Measurements from ENCODE around the gene FAHD1.

Gene FAHD1

DNA sequence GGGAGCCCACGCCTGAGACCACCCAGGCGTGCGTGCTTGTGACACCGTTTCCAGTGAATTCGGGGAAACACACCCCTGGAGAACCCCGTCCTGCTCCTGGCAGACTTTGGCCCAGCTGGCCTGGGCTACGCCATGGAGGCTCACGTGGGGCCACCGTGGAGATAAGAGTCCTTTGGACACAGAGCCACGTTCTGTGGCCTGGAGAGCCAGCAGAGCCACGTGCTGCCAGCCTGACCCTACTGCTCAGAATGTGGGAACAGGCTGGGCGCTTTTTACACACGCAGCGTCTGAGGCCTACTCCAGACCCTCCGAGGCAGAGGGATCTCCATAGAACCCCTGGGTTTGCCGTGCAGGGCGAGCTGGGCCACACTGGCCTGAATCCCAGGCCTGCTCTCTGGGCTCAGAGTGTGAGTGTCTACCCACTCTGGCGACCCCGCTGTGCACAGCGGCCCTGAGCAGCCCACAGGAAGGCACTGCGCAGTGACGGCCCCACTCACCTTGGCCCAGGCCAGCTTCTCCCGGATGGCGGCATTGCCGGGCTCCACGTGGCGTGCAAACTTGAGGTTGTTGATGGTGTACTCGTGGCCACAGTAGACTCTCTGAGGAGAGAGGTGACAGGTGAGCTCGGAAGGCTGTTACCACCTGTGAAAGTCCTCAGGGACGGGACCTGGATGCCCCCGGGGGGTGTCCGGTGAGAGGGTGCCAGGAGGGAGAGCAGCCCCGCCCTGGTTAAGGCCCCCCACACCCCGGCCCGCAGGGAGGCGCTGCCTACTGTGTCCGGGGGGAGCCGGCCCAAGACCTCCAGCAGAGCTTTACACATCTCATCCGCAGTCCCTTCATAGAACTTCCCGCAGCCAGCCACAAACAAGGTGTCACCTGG lies 10.4 kb upstream of the FAHD1 start:
- DNase-seq (ENCODE audit: insufficient read length, low spot score) (no peak), FAIRE-seq (no peak)
- no peak for TF ChIP-seq POLR2A (IDR thresholded peaks at IDR 0.05; ENCODE audit: low read depth, low read length)

GRCh38 chr16:1817276-1817589 lies 9.8 kb upstream of the FAHD1 start:
- no peak for TF ChIP-seq POLR2A (IDR thresholded peaks at IDR 0.05; ENCODE audit: low read depth, low read length)
- DNase-seq (ENCODE audit: insufficient read length, low spot score) = no peak
- FAIRE-seq = no peak

DNA sequence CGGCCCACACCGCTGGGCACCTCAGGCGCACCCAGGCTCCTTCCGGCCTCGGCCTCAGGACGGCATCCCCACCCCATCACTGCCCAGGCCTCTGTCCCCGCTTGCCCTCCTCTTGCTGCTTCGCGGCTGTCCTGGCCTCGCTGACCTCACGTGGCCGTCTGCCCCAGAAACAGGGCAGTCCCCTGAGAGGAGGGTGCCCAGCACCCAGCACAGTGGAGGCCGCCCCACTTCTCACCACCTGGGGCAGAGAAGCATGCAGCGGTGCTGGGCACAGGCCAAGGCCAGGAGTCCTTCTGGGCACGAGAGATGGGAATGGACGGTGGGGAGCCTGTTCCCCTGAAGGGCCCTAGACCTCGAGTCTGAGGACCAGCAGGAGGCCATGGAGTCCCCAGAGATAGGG lies 9.3 kb upstream of the FAHD1 start:
- no peak for FAIRE-seq
- DNase-seq (ENCODE audit: insufficient read length, low spot score) = no peak
- TF ChIP-seq POLR2A (IDR thresholded peaks at IDR 0.05; ENCODE audit: low read depth, low read length) = no peak

DNA sequence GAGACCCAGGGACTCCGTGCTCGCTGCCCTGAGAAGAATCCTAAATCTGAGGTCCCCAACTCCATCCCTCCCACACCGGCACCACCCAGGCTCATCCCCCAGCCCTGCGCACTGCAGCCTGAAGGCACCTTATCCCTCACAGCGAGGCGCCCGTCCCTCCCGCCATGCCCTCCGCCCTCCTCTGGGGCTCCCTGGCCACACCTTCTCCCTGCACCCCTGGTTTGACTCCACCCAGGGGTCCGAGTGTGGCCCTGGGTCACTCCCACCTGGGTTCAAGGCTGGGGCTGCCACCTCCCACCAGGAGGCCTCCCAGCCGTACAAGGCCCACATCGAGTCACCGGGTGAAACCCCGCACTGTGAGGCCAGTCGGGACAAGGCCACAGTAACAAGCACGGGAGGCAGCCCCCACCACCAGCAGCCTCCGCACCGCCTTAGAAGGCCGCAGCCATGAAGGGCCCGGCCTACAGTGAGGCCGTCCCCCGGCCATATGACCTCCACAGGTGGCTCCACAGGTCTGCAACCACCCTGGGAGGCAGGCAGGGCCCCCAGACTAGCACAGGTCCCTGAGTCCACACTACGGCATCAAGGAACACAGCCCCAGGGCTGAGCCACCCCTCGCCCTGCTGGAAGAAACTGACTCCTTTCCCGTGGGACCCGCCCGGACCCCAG lies 8.7 kb upstream of the FAHD1 start:
- no peak for FAIRE-seq
- no peak for DNase-seq (ENCODE audit: insufficient read length, low spot score)
- TF ChIP-seq POLR2A (IDR thresholded peaks at IDR 0.05; ENCODE audit: low read depth, low read length) = no peak

DNA sequence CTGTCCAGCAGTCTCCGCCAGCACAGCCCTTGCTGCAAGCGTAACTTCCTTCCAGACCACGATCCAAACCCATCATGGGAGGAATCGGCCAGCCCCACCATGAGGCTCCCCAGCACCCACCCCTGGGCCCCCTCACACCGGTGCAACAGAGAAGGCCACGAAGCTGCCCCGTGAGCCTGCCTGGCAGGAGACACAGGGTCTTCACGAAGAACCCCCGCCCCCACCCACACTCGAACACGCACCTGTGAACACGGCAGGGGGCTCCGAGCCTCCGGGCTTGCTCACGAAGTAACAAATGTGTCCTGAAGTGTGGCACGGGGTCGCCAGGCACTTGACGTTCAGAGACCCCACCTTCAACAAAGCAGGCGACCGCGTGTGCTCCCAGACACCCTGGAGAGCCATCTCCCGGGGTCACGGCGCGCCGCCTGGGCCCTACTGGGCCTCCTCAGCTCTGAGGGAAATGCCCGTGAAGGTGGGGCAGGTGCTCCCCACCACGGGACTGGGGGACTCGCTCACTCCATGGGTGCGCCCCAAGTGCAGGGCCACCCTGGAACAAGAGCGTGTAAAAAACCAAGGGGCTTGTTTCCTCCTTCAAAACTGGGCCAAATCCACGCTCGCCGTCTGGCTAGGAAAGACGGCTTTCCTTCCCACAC lies 8.0 kb upstream of the FAHD1 start:
- DNase-seq (ENCODE audit: insufficient read length, low spot score) (no peak), FAIRE-seq (no peak)
- no peak for TF ChIP-seq POLR2A (IDR thresholded peaks at IDR 0.05; ENCODE audit: low read depth, low read length)

GRCh38 chr16:1819611-1820010 lies 7.4 kb upstream of the FAHD1 start:
- FAIRE-seq (no peak), DNase-seq (ENCODE audit: insufficient read length, low spot score) (no peak)
- no peak for TF ChIP-seq POLR2A (IDR thresholded peaks at IDR 0.05; ENCODE audit: low read depth, low read length)

DNA sequence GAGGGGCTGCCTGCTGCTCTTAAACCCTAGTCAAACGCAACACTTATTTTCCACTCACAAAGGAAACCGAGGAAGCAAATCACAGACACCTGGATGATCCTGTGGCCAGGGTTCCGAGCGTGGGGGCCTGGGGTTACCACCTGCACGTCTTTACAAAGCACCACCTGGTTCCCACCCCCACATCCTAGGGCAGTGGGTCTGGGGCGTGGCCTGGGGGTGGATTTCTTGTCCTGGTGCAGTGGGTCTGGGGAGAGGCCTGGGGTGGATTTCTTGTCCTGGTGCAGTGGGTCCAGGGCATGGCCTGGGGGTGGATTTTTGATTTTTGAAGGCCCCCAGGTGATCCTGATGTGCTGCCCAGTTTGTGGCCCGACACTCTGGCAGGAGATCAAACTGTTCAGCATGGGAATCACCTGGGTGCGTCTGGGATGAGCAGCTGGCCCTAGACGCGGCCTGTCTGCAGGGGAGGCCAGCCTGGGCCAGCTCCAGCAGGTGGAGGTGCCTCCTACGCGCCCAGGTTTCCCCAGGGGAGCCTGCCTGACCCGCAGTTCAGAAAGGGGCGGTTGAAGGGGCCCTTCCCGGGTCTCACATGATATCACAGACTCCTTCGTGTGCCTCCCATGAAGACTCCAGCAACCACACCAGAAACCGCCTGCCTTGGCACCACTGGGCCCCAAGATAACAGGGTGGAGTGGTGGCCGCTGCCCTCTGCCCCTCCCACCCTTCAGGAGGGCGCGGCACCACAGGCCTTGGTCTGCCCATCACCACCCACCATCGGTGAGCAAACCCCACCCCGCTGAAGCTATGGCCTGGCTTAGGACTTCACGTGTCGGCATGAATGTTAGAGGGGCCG lies 6.7 kb upstream of the FAHD1 start:
- no peak for FAIRE-seq
- no peak for DNase-seq (ENCODE audit: insufficient read length, low spot score)
- TF ChIP-seq POLR2A (IDR thresholded peaks at IDR 0.05; ENCODE audit: low read depth, low read length) = no peak

DNA sequence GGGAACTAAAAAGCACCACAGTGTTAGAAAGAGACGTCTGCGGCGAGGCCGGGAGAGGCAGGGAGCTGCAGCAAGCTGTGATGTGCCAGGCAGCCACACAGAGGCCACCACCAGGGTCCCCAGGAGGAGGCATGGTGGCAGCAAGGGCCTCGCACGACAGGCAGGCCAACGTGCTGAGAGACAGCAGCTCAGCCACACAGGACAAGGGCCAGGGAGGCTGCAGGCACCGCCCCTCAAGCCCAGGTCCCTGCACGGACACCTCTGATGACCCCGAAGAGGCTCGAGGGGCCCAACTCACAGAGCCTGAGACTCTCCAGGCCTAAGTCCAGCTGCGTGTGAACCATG lies 6.1 kb upstream of the FAHD1 start:
- FAIRE-seq (no peak), DNase-seq (ENCODE audit: insufficient read length, low spot score) (no peak)
- TF ChIP-seq POLR2A (IDR thresholded peaks at IDR 0.05; ENCODE audit: low read depth, low read length) = no peak

GRCh38 chr16:1821861-1822611 lies 5.0 kb upstream of the FAHD1 start:
- FAIRE-seq (no peak), DNase-seq (ENCODE audit: insufficient read length, low spot score) (no peak)
- TF ChIP-seq POLR2A (IDR thresholded peaks at IDR 0.05; ENCODE audit: low read depth, low read length) = no peak

- FAIRE-seq (no peak), DNase-seq (ENCODE audit: insufficient read length, low spot score) (no peak)
- TF ChIP-seq POLR2A (IDR thresholded peaks at IDR 0.05; ENCODE audit: low read depth, low read length) = no peak
These were observed 4.2 kb upstream of the FAHD1 start for GRCh38 chr16:1822801-1823200.

GRCh38 chr16:1823821-1824220 lies 3.2 kb upstream of the FAHD1 start:
- FAIRE-seq = no peak
- TF ChIP-seq POLR2A (IDR thresholded peaks at IDR 0.05; ENCODE audit: low read depth, low read length) = no peak
- DNase-seq (ENCODE audit: insufficient read length, low spot score) = peak; percentile 42

DNA sequence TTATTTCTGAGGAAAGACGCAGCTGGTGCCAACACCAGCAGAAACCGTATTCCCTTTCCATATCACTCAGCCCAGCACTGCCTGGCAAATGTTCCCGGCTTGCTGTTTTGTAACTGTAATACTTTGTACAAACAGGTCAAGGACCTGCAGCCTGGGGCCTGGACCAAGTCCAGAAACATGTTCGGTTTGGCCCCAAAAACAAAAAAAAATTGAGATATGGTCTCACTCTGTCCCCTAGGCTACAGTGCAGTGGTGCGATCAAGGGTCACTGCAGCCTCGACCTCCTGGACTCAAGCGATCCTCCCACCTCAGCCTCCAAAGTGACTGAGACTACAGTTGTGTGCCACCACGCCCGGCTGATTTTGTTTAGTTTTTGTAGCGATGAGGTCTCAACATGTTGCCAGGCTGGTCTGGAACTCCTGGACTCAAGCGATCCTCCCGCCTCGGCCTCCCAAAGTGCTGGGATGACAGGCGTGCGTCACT lies 1.6 kb upstream of the FAHD1 start:
- DNase-seq (ENCODE audit: insufficient read length, low spot score) = no peak
- no peak for TF ChIP-seq POLR2A (IDR thresholded peaks at IDR 0.05; ENCODE audit: low read depth, low read length)
- no peak for FAIRE-seq
